ENCODE data around the gene BIN2.
"Not testable (repeated sequence)": the region's sequence is repeated elsewhere in the genome, so short reads cannot be mapped to it uniquely, and the experiment has no call there.

Gene BIN2

DNA sequence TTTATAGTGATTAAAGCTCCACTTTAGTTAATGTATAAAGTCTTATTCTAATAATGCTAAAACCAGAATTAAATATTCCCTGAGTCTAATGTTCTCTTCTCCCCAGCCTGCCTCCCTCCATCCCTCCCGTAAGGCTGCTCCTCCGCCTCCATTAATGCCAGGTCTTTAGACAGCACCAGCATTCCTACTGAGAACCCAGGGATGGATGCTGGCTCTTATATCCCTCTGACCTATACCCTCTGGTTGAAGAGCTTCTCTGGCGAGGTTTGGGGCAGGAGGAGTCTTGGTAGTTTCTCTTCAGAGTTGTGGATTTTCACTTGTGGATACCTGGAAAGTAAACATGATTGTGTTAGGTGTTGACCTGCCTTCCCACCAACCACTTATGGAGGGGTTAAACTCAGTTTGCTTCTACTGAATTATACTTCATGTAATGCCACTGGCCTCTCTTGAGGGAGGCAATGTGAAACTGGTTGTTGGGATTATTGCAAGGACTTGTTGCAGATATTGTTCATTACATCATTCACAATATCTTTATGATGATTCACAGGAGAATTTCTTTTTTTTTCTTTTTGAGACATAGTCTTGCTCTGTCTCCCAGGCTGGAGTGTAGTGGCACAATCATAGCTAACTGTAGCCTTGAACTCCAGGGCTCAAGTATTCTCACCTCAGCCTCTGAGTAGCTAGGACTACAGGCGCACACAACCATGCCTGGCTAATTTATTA is 42.6 kb downstream of the BIN2 start:
- no peak overlapping the region for H3K9ac ChIP-seq (ENCODE audit: insufficient read length)
- no peaks in the 10 kb centered on the region for H3K9me3 ChIP-seq (ENCODE audit: low read depth, low read length)
- H3K36me3 ChIP-seq (ENCODE audit: insufficient read depth, low read length), result no peaks in the 10 kb centered on the region
- no peak for TF ChIP-seq FOXP2 (optimal IDR thresholded peaks at IDR 0.05; ENCODE audit: control extremely low read depth, extremely low read length, insufficient read depth)
- TF ChIP-seq POLR2AphosphoS5 (IDR thresholded peaks at IDR 0.05; ENCODE audit: borderline replicate concordance, low read depth, low read length), result no peak
- no peak for TF ChIP-seq EZH2 (IDR thresholded peaks at IDR 0.05)
- no peak for DNase-seq (ENCODE audit: low read depth, low spot score)
- H3K4me3 ChIP-seq, result no peak overlapping the region
- no peak overlapping the region for H3K27ac ChIP-seq

- TF ChIP-seq EZH2 (IDR thresholded peaks at IDR 0.05), result no peak
- Histone ChIP-seq H3K4me3 (no peak overlapping the region), H3K27ac (no peak overlapping the region), H3K36me3 (ENCODE audit: insufficient read depth, low read length) (no peaks in the 10 kb centered on the region), H3K9ac (ENCODE audit: insufficient read length) (no peak overlapping the region), H3K9me3 (ENCODE audit: low read depth, low read length) (no peaks in the 10 kb centered on the region)
- no peak for DNase-seq (ENCODE audit: low read depth, low spot score)
These were observed 48.9 kb downstream of the BIN2 start for GRCh38 chr12:51275088-51275487.

GRCh38 chr12:51272810-51273209 is 51.2 kb downstream of the BIN2 start:
- not testable (repeated sequence) for H3K27ac ChIP-seq; H3K9ac ChIP-seq (ENCODE audit: insufficient read length); DNase-seq (ENCODE audit: low read depth, low spot score); H3K4me3 ChIP-seq; H3K36me3 ChIP-seq (ENCODE audit: insufficient read depth, low read length); H3K9me3 ChIP-seq (ENCODE audit: low read depth, low read length)

DNA sequence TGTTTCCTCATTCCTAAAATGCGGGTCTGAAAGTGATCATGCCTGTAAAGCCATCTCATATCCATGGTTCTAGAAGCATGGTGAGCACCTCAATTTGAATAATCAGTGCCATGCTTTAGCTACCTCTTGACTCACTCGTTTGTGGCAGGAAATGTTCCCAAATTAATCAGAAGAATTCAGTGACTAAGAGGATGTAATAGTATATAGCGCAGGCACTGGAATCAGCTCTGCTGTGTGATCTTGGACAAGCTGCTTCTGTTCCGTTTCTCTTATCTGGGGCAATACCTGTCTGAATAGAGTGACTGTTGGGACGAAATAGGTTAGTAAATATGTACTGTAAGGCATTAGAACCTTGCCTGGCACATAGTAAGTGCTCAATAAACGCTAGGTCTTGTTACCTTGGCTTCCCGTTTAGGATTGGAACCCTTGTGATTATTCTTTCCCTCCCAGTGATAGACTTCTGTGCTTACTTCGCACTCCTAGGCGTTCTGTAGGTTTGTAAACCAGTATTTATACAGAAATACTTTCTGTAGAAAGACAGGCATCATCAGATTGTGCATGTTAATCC is 52.9 kb downstream of the BIN2 start:
- H3K9ac ChIP-seq (ENCODE audit: insufficient read length), result peak overlapping the region; percentile 73
- H3K9me3 ChIP-seq (ENCODE audit: low read depth, low read length), result no peaks in the 10 kb centered on the region
- no peak for DNase-seq (ENCODE audit: low read depth, low spot score)
- TF ChIP-seq EZH2 (IDR thresholded peaks at IDR 0.05), result no peak
- H3K36me3 ChIP-seq (ENCODE audit: insufficient read depth, low read length), result no peaks in the 10 kb centered on the region
- peak overlapping the region; percentile 80 for H3K4me3 ChIP-seq
- no peak overlapping the region for H3K27ac ChIP-seq

DNA sequence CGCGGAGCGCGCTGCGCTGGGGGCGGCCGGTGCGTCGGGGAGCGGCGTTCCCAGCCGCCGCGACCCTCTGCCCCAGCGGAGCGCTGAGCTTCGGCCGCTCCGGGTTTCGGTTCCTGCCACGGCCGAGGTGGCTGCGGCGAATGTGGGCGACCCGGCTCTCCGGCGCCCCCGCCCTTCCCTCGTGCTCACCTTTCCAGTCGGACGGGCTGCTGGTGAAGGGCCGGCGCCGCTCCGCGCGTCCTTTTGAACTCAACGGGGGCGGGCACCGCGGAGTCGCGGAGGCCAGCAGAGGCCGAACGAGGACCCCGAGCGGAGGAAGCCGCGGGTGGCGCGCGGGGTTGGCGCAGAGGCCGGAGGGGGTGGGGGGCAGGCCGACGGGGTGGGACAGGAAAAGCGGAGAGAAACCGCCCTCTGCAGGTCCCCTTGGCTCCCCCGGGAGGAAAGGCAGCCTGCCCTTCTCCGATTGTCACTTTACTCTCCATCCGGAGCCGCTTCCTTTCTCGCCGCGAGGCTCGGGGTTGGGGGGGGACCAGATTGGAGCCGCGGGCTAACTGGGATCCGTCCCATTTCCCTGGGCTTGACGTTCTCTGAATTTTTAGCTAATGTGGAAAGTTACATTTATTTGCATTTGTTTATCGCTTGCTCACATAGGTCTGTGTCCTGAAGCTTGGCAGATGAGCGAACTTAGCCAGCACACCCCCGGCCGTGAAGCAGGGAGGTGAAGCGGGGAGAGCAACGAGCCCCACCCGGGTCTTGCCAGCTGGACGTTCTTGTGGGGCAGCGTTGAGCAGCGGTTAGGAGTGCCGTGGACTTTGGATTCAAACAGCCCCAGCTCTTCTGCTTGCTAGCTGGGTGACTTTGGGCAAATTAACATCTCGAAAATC is 53.7 kb downstream of the BIN2 start, which contains the start of gene SMAGP:
Gene SMAGP (minus strand): TSS at position 349 of the 884 bp plus-strand sequence. CDS start 1,137 bp downstream, outside the sequence.
- DNase-seq (ENCODE audit: low read depth, low spot score), result no peak
- Histone ChIP-seq H3K9ac (ENCODE audit: insufficient read length) (peak within 1 kb of the TSS; percentile 73), H3K36me3 (ENCODE audit: insufficient read depth, low read length) (no peaks in the 10 kb centered on the region), H3K9me3 (ENCODE audit: low read depth, low read length) (no peaks in the 10 kb centered on the region), H3K4me3 (peak within 1 kb of the TSS; percentile 80), H3K27ac (no peak within 1 kb of the TSS)
- TF ChIP-seq FOXP2 (optimal IDR thresholded peaks at IDR 0.05; ENCODE audit: control extremely low read depth, extremely low read length, insufficient read depth) (no peak), POLR2AphosphoS5 (IDR thresholded peaks at IDR 0.05; ENCODE audit: borderline replicate concordance, low read depth, low read length) (no peak), EZH2 (IDR thresholded peaks at IDR 0.05) (no peak)

DNA sequence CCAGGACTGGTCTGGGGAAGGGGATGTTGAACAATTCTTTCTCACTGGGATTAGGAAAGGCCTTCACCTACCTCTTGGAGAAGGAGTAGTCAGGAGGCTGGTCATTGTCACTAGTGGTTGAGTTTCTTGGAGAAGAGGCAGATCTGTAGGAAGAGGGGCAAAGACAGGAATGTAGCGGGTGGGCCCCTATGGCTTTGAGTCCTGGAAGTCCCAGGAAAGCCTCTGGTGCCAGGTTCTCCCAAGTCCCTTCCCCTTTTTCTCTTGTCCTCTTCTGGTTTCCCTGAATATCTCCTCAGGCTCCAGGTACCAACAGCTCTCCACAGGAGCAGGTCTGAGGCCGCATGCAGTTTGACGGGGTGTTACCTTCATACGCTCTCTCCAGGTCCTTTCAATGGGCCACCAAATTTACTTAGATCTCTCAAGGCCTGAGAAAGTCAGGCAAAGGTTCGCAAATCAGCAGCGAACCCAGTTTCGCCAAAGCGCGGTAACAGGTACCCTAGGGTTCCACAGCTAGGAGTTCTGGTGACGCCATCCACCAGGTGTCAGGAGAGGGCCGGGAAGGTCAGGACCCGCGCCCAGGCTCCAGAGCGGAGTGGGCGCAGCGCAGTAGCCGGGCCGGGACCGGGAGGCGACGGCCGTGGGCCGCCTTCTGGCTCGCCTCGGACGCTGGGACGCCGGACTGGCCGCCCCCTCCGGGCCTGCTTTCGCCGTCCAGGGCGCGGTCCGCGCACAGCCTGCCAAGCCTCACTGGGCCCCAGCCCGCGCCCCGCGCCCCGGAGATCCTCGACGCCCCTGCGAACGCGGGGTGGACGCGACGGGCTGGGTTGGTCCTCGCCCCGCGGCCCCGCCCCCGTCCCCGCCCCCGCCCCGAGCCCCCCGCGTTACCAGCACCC is 54.6 kb downstream of the BIN2 start:
- no peak for DNase-seq (ENCODE audit: low read depth, low spot score)
- H3K4me3 ChIP-seq, result peak overlapping the region; percentile 80
- no peak overlapping the region for H3K9ac ChIP-seq (ENCODE audit: insufficient read length)
- H3K36me3 ChIP-seq (ENCODE audit: insufficient read depth, low read length), result no peaks in the 10 kb centered on the region
- no peak for TF ChIP-seq FOXP2 (optimal IDR thresholded peaks at IDR 0.05; ENCODE audit: control extremely low read depth, extremely low read length, insufficient read depth)
- no peak for TF ChIP-seq POLR2AphosphoS5 (IDR thresholded peaks at IDR 0.05; ENCODE audit: borderline replicate concordance, low read depth, low read length)
- no peaks in the 10 kb centered on the region for H3K9me3 ChIP-seq (ENCODE audit: low read depth, low read length)
- H3K27ac ChIP-seq, result no peak overlapping the region

- no peak for TF ChIP-seq FOXP2 (optimal IDR thresholded peaks at IDR 0.05; ENCODE audit: control extremely low read depth, extremely low read length, insufficient read depth)
- no peak for TF ChIP-seq POLR2AphosphoS5 (IDR thresholded peaks at IDR 0.05; ENCODE audit: borderline replicate concordance, low read depth, low read length)
- no peak for TF ChIP-seq EZH2 (IDR thresholded peaks at IDR 0.05)
- H3K4me3 ChIP-seq, result no peak overlapping the region
- H3K9me3 ChIP-seq (ENCODE audit: low read depth, low read length), result no peaks in the 10 kb centered on the region
These were observed 59.0 kb downstream of the BIN2 start for GRCh38 chr12:51265024-51265423.

GRCh38 chr12:51264297-51264696 is 59.7 kb downstream of the BIN2 start:
- Histone ChIP-seq H3K4me3 (no peak overlapping the region), H3K9me3 (ENCODE audit: low read depth, low read length) (no peaks in the 10 kb centered on the region), H3K36me3 (ENCODE audit: insufficient read depth, low read length) (no peaks in the 10 kb centered on the region), H3K9ac (ENCODE audit: insufficient read length) (no peak overlapping the region), H3K27ac (no peak overlapping the region)
- DNase-seq (ENCODE audit: low read depth, low spot score), result no peak
- TF ChIP-seq POLR2AphosphoS5 (IDR thresholded peaks at IDR 0.05; ENCODE audit: borderline replicate concordance, low read depth, low read length) (no peak), FOXP2 (optimal IDR thresholded peaks at IDR 0.05; ENCODE audit: control extremely low read depth, extremely low read length, insufficient read depth) (no peak)

More at GRCh38 chr12:51265024-51265423, 59.0 kb downstream of the BIN2 start:
- no peaks in the 10 kb centered on the region for H3K36me3 ChIP-seq (ENCODE audit: insufficient read depth, low read length)
- DNase-seq (ENCODE audit: low read depth, low spot score), result no peak
- no peak overlapping the region for H3K27ac ChIP-seq
- no peak overlapping the region for H3K9ac ChIP-seq (ENCODE audit: insufficient read length)
